Natural killer cell (primary cell): ENCODE data around the gene RBMS3. TPM values are rescaled to one million over a fixed set of nuclear protein-coding genes. Genes with fewer than 3 reads are reported as not detected.
A peak's percentile ranks its signal among the peaks of the same experiment; 100 is the strongest.

Experiments
- ATAC-seq, 3 donors: fragments of 150-1000 bp in 2 of 3; fragments of 200-7000 bp in 1 of 3; cut with Tn5 transposase; 1 replicate in 1 of 3; 2 replicates in 2 of 3; pipeline ENCODE4 v1.10.0; 2021; ENCODE audit warnings: mild to moderate bottlenecking in 2 of 3, moderate library complexity in 2 of 3
- DNase-seq, 2 donors: peaks; one replicate each; pipeline versions ENCODE4 v3.0.0 to v3.0.0-alpha.2; 2013 to 2021; ENCODE audit warnings: mixed read lengths in 1 of 2
- H3K27ac ChIP-seq: one replicate; pipeline ENCODE4 v1.5.1; 2013; ENCODE audit warnings: mild to moderate bottlenecking, low read length
- H3K27me3 ChIP-seq: one replicate; pipeline ENCODE4 v1.6.1; 2013; ENCODE audit warnings: low read length; ENCODE audit not compliant: control insufficient read depth, insufficient read depth
- H3K36me3 ChIP-seq: one replicate; pipeline ENCODE4 v1.6.1; 2013; ENCODE audit warnings: low read length; ENCODE audit not compliant: control insufficient read depth, insufficient read depth
- H3K4me1 ChIP-seq: one replicate; pipeline ENCODE4 v1.6.1; 2013; ENCODE audit warnings: low read length; ENCODE audit not compliant: control insufficient read depth, insufficient read depth
- H3K4me3 ChIP-seq: one replicate; pipeline ENCODE4 v1.5.1; 2013; ENCODE audit warnings: low read length
- H3K9me3 ChIP-seq: one replicate; pipeline ENCODE4 v1.6.1; 2013; ENCODE audit warnings: low read length; ENCODE audit not compliant: control insufficient read depth, insufficient read depth
- H3K27ac Mint-ChIP-seq, 2 donors: one replicate each; pipeline ENCODE4 v1.8.0; 2022; ENCODE audit warnings: mild to moderate bottlenecking in 2 of 2, mixed read lengths in 2 of 2, moderate library complexity in 1 of 2
- H3K27me3 Mint-ChIP-seq, 2 donors: one replicate each; pipeline ENCODE4 v1.8.0; 2022; ENCODE audit warnings: low read depth in 2 of 2, mixed read lengths in 2 of 2
- H3K36me3 Mint-ChIP-seq: one replicate; pipeline ENCODE4 v1.8.0; 2022; ENCODE audit warnings: mixed read lengths
- H3K4me1 Mint-ChIP-seq, 2 donors: one replicate each; pipeline ENCODE4 v1.8.0; 2022; ENCODE audit warnings: mixed read lengths in 2 of 2
- H3K4me3 Mint-ChIP-seq: one replicate; pipeline ENCODE4 v1.8.0; 2022; ENCODE audit warnings: mild to moderate bottlenecking, moderate library complexity, mixed read lengths
- H3K9me3 Mint-ChIP-seq, 2 donors: one replicate each; pipeline ENCODE4 v1.8.0; 2022; ENCODE audit warnings: mixed read lengths in 2 of 2
- WGBS: methylation state at CpG from one replicate; pipeline ENCODE4 v1.1.7; 2013; ENCODE audit warnings: missing lambda C conversion rate; ENCODE audit not compliant: insufficient coverage; 5-methylcytosine and 5-hydroxymethylcytosine counted together
- intact Hi-C: fragments of 100-400 bp; cut with micrococcal nuclease; formaldehyde crosslinking; loops from one replicate; pipeline ENCODE4 v1.14.2; 2022
- total RNA-seq, 4 donors: library from RNA; stranded (reverse); fragments of 120-200 nt in 1 of 4; gene quantifications; one replicate each; pipeline versions ENCODE4 v1.2.3 to v1.2.4, GENCODE V29; 2013 to 2022
- TF ChIP-seq, protein P1 (sequence below): fragments of 200-600 bp; IDR thresholded peaks from one replicate; pipeline ENCODE4 v1.8.0; 2022; ENCODE audit warnings: antibody characterized with exemption

Gene RBMS3
- total RNA-seq, 3 donors from 2014 or later (not counting 1 experiment from before 2014, with no cell fraction given) = 0.16 TPM; not detected in 2

DNA sequence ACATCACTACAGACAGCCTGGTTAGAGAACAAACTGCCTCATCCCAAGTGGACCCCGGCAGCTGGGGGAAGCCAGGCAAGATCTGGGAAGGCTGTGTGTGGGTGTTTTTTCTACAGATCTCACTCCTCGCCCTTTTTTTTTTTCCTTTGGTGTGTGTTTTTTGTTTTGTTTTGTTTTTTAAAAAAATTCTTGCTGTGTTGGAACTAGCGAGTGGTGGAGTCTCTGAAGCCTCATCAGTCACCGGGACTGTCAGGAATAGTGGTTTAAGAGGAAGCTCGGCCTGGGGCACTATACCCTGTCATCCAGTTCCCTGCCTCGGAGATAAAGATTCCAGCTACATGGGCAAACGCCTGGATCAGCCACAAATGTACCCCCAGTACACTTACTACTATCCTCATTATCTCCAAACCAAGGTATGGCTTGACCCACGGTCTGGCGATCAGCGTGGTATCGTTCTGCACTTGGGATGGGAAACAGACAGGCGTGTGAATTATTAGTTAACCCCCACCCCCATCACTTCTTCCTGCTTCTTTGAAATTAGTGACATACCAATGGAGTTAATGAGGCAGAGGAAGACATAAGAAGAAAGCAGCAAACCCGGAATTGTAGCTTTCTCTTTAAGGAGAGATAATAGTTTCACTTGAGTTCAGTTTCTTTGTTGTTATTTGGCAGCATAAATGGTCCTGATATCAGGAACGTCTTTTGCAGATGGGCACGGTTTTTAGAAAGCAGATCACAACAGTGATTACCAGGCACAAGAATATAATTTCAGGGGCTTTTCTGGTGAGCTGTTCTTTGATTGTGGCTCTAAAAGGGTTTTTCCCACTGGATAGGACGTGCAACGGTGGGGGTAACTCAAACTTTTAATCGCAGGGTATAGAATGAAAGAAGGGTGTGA is 722 bp downstream of the RBMS3 start:
- H3K4me1 Mint-ChIP-seq = peaks cover 14 to 17% of the 10 kb centered on the region in 2 donors
- intact Hi-C loops = no loop called here
- Histone ChIP-seq H3K27ac (no peak overlapping the region), H3K27me3 (no peaks in the 10 kb centered on the region), H3K36me3 (no peaks in the 10 kb centered on the region), H3K9me3 (no peaks in the 10 kb centered on the region), H3K4me3 (peak overlapping the region; percentile 7), H3K4me1 (peaks cover 7% of the 10 kb centered on the region)
- peak overlapping the region; percentile 61 for H3K4me3 Mint-ChIP-seq
- DNase-seq (peak in 1 of 2 donors; percentile 36), ATAC-seq (no peak)
- H3K36me3 Mint-ChIP-seq = no peaks in the 10 kb centered on the region
- H3K27me3 Mint-ChIP-seq = peaks cover 8 to 13% of the 10 kb centered on the region in 2 donors
- H3K27ac Mint-ChIP-seq = peak overlapping the region in 1 of 2 donors; percentile 21
- TF ChIP-seq, protein P1, sequence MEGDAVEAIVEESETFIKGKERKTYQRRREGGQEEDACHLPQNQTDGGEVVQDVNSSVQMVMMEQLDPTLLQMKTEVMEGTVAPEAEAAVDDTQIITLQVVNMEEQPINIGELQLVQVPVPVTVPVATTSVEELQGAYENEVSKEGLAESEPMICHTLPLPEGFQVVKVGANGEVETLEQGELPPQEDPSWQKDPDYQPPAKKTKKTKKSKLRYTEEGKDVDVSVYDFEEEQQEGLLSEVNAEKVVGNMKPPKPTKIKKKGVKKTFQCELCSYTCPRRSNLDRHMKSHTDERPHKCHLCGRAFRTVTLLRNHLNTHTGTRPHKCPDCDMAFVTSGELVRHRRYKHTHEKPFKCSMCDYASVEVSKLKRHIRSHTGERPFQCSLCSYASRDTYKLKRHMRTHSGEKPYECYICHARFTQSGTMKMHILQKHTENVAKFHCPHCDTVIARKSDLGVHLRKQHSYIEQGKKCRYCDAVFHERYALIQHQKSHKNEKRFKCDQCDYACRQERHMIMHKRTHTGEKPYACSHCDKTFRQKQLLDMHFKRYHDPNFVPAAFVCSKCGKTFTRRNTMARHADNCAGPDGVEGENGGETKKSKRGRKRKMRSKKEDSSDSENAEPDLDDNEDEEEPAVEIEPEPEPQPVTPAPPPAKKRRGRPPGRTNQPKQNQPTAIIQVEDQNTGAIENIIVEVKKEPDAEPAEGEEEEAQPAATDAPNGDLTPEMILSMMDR = no peak
- H3K9me3 Mint-ChIP-seq = peaks cover 4% of the 10 kb centered on the region in 2 donors
- WGBS = 16% methylated on average over 15 of the region's 18 CpGs

DNA sequence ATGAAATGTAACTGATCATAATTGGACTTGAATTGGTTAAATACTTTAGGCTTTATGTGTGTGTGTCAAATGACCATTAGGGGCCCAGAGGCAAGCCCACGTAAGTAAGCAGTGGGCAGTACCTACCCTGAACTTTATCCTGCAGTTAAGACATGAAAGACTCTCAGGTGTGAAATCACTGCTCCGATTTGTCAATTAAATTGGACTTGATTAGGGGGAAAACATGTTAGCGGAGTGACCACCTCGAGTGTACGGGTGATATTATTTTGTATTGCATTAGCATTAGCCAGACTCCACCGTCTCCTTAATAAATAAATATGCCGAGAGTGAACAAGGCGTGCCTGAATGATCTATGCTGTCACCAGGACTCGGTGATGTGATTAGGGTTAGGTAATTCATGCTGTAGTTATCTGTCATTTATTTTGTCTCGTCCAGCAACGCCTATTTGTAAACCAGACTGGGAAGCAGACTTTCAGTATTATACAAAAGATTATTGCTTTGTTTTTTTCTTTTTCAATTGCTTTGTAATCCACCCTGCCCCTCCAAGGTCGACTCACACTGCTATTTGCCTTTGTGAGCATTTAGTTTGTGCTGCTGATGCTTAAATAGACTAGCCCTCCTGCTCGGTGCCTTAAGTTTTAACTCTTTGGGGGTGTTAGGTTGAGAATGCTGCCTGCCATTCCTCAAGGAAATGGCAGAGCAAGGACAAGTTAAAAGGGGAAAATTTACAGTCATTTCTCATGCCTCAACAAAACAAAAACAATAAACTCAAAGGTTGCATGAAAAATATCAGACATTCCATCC is 1.8 kb downstream of the RBMS3 start:
- ATAC-seq (no peak), DNase-seq (peak in 1 of 2 donors; percentile 3)
- intact Hi-C loops = no loop called here
- peaks cover 14 to 17% of the 10 kb centered on the region in 2 donors for H3K4me1 Mint-ChIP-seq
- Histone ChIP-seq H3K4me1 (peaks cover 7% of the 10 kb centered on the region), H3K27me3 (no peaks in the 10 kb centered on the region), H3K9me3 (no peaks in the 10 kb centered on the region), H3K4me3 (no peak overlapping the region), H3K27ac (no peak overlapping the region), H3K36me3 (no peaks in the 10 kb centered on the region)
- TF ChIP-seq, protein P1 = no peak
- H3K27me3 Mint-ChIP-seq = peaks cover 8 to 13% of the 10 kb centered on the region in 2 donors
- no peak overlapping the region for H3K27ac Mint-ChIP-seq
- peaks cover 2 to 4% of the 10 kb centered on the region in 2 donors for H3K9me3 Mint-ChIP-seq
- H3K4me3 Mint-ChIP-seq = no peak overlapping the region
- no peaks in the 10 kb centered on the region for H3K36me3 Mint-ChIP-seq
- WGBS = 89% methylated on average over 12 of the region's 13 CpGs

DNA sequence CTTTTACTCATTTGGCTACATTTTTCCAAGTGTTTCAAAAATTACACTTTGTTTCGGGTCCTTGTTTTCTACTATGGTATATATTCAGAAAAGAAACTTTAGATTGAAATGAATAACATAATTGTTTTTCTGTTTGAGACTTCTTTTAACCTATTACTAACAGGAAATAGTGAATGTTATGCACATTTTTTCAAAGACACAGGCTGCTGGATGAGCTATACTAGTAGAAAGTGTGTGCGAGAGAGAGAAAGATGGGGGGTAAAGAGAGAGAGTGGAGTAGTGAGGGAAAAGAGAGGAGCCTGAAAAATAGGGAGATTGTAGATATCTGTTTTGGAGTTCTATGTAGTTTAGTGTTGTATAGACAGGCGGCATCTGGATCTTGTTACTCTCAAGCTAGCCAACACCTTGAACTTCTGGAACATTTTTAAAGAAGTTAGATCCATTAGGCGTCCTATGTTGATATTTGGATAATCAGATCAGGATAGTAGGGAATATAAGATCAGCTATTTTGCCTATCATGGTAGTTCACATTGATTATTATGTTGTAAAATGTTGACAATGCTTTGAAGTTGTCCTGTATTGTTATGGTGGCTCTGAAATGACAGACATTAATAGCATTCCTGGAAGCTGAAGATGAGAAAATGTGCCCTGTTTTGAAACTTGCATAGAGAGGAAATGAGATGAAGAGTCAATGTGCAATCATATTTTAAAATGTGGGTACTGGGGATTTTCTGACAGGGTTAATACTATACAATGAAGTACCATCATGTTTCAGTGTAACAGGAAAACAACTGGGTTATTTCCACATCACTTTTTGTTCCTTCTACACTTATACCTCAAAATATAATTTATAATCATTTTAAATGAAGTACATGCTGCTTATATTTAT is 2.6 kb downstream of the RBMS3 start:
- H3K36me3 ChIP-seq = no peaks in the 10 kb centered on the region
- peaks cover 14 to 17% of the 10 kb centered on the region in 2 donors for H3K4me1 Mint-ChIP-seq
- no peak overlapping the region for H3K27ac ChIP-seq
- ATAC-seq (no peak), DNase-seq (no peak)
- H3K27ac Mint-ChIP-seq = no peak overlapping the region
- H3K9me3 Mint-ChIP-seq = peaks cover 2 to 4% of the 10 kb centered on the region in 2 donors
- H3K9me3 ChIP-seq = no peaks in the 10 kb centered on the region
- no peaks in the 10 kb centered on the region for H3K36me3 Mint-ChIP-seq
- H3K27me3 ChIP-seq = no peaks in the 10 kb centered on the region
- intact Hi-C loops = no loop called here
- TF ChIP-seq, protein P1 = no peak
- no peak overlapping the region for H3K4me3 ChIP-seq
- H3K4me1 ChIP-seq = peaks cover 7% of the 10 kb centered on the region
- peaks cover 8 to 13% of the 10 kb centered on the region in 2 donors for H3K27me3 Mint-ChIP-seq
- H3K4me3 Mint-ChIP-seq = no peak overlapping the region
- WGBS = 72% methylated on average over 3 of the region's 4 CpGs
